ENCODE data around the gene GUCY1A1. TPM values are rescaled to one million over a fixed set of nuclear protein-coding genes. Genes with fewer than 3 reads are reported as not detected.

The GUCY1A1 gene
- total RNA-seq, 2 experiments from 2014 or later = 0.09 to 0.45 TPM

DNA sequence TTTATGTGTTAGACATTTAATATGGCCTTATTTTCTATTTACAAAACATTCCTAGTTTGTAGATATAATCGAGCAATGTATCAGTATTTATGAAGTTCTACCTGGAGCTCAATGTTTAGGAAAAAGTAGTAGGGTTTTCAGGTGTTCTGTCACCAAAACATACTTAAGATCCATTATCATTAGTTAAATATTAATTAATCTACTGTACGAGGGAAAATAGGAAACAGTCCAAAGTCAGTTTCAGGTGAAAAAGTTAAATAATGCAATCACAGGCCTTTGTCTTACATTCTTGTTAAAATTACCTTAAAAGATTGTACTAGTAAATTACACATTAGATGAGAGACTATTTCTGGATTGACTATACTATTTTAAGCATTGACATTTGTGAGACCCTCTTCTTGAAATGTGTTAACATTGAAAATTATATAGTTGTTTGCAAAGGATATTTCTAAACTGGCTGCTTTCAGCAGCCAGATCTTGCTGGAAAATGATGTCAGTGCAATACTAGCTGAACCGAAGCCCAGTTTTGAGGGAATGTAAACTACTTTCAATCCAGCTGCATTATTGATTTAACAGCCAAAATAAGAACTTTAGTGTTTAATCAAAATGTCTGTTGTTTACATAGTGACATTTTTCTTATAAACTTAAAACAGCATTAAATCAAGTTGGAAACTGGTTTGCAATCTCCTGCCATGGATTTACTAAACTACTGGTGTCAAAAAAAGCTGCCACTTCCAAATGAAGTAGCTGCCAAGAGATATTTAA lies 111.5 kb downstream of the GUCY1A1 start:
- no peaks in the 10 kb centered on the region for H3K9me3 Mint-ChIP-seq
- H3K4me3 Mint-ChIP-seq = no peak overlapping the region
- TF ChIP-seq CTCF (IDR thresholded peaks at IDR 0.05) = no peak
- H3K36me3 Mint-ChIP-seq (ENCODE audit: low read depth) = no peaks in the 10 kb centered on the region
- ChIA-PET POLR2A (interaction anchor here (0.6 kb wide), 1 partner anchor 172 kb away, joined by 3 read pairs; no protein-coding TSS in a partner anchor), CTCF (interaction anchor here (1.2 kb wide), 1 partner anchor 9 kb away, joined by 5 read pairs; no protein-coding TSS in a partner anchor)
- ATAC-seq (no peak), DNase-seq (no peak)
- H3K4me1 Mint-ChIP-seq (ENCODE audit: low read depth) = no peaks in the 10 kb centered on the region
- H3K27ac Mint-ChIP-seq = no peak overlapping the region
- H3K27me3 Mint-ChIP-seq = no peaks in the 10 kb centered on the region
- intact Hi-C loops (cut with micrococcal nuclease) = no loop called here

GRCh38 chr4:155780775-155781174 lies 114.1 kb downstream of the GUCY1A1 start:
- H3K27ac Mint-ChIP-seq = no peak overlapping the region
- CTCF ChIA-PET = interaction anchor here (1.2 kb wide), 1 partner anchor 20 kb away, joined by 4 read pairs; no protein-coding TSS in a partner anchor
- intact Hi-C loops (cut with micrococcal nuclease) = no loop called here

DNA sequence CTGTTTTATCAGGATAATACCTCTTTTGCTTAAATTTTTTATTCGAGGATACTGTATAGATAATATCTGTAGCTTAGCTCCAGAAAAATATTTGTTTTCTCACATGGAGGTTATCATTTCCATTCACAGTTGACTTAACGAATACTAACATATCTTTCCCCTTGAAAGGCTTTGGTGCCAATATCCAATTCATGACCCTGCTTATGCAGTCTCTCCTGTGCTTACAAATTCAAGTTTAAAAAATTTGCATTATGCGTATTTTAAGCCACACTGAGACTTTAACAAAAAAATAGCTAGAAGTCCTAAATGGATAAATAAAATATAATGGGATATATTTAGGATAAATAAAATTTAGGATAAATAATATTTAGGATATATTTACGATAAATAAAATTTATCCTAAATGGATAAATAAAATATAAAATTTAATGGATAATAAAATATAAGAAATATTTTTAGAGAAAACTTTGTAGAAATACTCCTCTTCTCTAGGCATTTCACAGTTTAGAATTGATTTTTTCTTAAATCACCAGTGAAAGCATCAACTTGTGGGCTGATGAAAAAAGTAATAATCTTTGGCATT lies 114.7 kb downstream of the GUCY1A1 start:
- DNase-seq (no peak), ATAC-seq (no peak)
- intact Hi-C loops (cut with micrococcal nuclease) = no loop called here
- Mint-ChIP-seq H3K9me3 (no peaks in the 10 kb centered on the region), H3K27ac (no peak overlapping the region), H3K27me3 (no peaks in the 10 kb centered on the region), H3K4me1 (ENCODE audit: low read depth) (no peaks in the 10 kb centered on the region), H3K36me3 (ENCODE audit: low read depth) (no peaks in the 10 kb centered on the region), H3K4me3 (no peak overlapping the region)
- ChIA-PET POLR2A (no interaction called here), CTCF (interaction anchor here (0.6 to 1.2 kb wide), 2 partner anchors 19 to 88 kb away, joined by 3 to 4 read pairs; no protein-coding TSS in a partner anchor)
- TF ChIP-seq CTCF (IDR thresholded peaks at IDR 0.05) = no peak

More at GRCh38 chr4:155780775-155781174, 114.1 kb downstream of the GUCY1A1 start:
- no peak overlapping the region for H3K4me3 Mint-ChIP-seq
- DNase-seq (no peak), ATAC-seq (no peak)
- H3K9me3 Mint-ChIP-seq = no peaks in the 10 kb centered on the region
- no peaks in the 10 kb centered on the region for H3K4me1 Mint-ChIP-seq (ENCODE audit: low read depth)
- POLR2A ChIA-PET = no interaction called here
- no peak for TF ChIP-seq CTCF (IDR thresholded peaks at IDR 0.05)
- H3K27me3 Mint-ChIP-seq = no peaks in the 10 kb centered on the region
- H3K36me3 Mint-ChIP-seq (ENCODE audit: low read depth) = no peaks in the 10 kb centered on the region

Other genes with a start within 250 kb of the GUCY1A1 start
- under 1 TPM; 0.16 to 0.27 TPM for gene GUCY1B1, start 92.2 kb downstream of the GUCY1A1 start, total RNA-seq
- not detected for gene ASIC5, start 199.4 kb downstream of the GUCY1A1 start, total RNA-seq
- gene TDO2, start 236.8 kb downstream of the GUCY1A1 start, total RNA-seq = not detected

Data from activated CD8-positive, alpha-beta T cell treated with anti-CD3 and anti-CD28 coated beads for 36 hours (primary cell).